Measurements from ENCODE around the gene TBC1D3B.
A peak's percentile ranks its signal among the peaks of the same experiment; 100 is the strongest.
"Not testable (repeated sequence)": the region's sequence is repeated elsewhere in the genome, so short reads cannot be mapped to it uniquely, and the experiment has no call there.

TBC1D3B gene

DNA sequence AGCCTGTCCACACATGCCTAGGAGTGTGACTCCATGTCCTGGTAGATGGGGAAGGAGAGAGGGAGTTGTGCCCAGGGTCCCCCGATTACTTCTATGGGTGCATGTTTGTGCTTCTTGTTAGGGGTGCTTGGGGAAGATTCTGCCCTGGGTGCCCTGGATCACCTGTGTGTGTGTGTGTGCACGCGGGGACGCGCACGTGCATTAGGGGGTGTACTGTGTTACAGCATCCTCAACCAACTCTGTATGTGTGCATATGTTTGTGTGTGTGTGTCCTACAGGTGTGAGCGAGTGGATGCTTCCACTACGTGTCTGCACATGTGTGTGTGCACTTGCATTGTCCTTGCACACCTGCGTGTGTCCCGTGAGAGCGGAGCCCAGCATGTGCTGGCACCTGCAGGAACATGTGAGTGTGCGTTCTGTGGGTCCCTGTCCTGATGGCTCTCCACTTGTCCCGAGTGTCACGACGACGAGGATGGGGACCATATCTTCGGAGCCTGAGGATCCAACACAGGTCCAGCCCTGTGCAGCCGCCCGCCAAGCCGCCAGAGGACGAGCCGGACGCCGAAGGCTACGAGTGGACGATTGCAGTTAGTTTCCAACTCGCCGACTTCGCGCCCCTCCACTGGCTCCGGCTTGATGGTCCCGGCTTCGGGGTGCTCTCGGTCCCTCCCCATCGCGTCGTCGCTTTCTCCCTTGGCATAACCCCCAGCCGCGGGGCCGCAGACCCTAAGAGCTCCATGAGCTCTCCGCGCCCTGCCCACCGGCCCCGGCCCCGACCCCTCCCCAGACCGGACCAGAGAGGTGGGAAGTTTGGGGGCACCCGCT, 6.0 kb upstream of the TBC1D3B start:
- TF ChIP-seq, protein P1, sequence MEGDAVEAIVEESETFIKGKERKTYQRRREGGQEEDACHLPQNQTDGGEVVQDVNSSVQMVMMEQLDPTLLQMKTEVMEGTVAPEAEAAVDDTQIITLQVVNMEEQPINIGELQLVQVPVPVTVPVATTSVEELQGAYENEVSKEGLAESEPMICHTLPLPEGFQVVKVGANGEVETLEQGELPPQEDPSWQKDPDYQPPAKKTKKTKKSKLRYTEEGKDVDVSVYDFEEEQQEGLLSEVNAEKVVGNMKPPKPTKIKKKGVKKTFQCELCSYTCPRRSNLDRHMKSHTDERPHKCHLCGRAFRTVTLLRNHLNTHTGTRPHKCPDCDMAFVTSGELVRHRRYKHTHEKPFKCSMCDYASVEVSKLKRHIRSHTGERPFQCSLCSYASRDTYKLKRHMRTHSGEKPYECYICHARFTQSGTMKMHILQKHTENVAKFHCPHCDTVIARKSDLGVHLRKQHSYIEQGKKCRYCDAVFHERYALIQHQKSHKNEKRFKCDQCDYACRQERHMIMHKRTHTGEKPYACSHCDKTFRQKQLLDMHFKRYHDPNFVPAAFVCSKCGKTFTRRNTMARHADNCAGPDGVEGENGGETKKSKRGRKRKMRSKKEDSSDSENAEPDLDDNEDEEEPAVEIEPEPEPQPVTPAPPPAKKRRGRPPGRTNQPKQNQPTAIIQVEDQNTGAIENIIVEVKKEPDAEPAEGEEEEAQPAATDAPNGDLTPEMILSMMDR (IDR thresholded peaks at IDR 0.05; ENCODE audit: low read depth, low read length, missing control alignments), result no peak
- DNase-seq (ENCODE audit: low read depth), result no peak
- no peak overlapping the region for H3K4me3 ChIP-seq (ENCODE audit: low read depth, low read length)

DNA sequence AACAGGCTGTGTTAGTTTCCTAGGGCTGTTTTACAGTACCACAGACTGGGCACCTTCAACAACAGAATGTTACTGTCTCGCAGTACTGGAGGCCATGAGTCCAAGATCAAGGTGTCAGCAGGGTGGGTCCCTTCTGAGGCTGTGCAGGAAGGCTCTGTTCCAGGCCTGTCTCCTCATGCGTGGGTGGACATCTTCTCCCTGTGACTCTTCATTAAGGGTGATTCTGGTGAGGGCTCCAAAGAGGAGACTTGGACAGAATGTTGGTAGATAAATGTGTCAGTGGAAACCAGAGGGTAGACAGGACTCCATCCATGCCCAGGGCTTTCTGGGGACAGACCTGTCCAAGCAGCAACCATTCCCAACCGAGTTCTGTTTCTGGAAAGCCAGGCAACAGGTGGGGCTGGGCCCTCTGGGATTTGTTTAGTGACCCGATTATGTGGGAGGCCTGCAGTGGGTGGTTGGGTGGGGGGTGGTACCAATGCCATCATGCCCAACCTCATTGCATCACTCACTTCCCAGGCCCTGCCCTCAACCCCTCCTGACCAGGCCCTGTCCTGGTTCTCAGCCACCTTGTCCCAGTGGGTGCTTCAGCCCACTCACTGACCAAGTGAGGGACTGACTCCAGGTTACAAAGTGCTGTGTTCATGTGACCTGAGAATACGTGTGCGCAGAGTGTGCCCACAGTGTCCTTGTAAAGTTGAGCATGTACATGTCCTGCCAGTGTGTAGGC, 5.2 kb upstream of the TBC1D3B start:
- H3K4me3 ChIP-seq (ENCODE audit: low read depth, low read length); DNase-seq (ENCODE audit: low read depth): not testable (repeated sequence)

DNA sequence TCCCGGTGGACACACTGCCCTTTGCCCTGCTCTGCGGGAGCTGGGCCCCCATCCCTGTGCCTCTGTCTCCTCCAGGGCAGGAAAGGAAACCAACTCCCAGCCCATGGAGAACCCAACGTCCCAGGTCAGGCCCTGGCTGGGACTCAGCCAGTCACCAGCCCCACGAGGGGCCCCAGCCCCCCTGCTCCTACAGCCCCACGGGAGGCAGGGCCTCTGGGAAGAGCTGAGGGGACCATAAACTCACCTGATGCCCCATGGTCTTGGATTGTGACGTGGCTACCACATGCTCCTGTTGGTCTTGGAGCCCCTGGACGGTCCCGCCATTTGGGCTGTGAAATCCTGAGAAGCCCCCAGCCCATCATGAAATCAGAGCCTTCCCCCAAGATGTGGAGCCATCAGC, 7.6 kb downstream of the TBC1D3B start:
- not testable (repeated sequence) for H3K4me3 ChIP-seq (ENCODE audit: low read depth, low read length); DNase-seq (ENCODE audit: low read depth)

DNA sequence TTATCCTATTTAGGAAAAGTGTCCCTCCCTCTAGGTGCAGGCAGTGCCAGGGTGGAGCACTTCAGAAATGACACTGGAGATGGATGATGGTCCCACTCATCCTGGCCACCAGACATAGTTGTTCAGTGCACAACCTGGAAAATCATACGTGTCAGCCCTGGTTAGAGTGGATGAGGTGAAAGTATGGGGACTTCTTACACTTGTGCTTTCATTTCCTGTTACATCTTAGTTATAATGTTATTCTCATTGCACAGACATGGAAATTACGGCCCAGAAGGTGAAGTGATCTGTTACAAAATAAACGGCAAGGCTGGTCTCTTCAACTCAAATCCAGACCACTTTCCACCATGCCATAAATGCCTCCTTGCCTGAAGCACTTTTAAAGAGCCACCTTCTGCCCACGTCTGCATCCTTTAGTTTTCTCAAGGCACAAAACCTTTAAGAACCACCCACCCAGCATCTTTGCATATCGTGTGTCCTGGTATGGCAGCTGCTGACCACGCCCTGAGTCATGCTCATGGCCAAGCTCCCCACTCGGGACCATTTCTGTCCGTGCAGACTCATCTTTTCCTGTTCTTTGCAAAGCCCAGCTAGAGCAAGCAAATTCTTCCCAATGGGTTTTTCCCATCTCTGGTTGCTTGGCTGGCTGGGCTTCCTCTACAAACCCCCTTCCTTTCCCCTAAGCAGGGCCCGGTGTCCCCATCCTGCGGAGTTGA, 22.4 kb downstream of the TBC1D3B start:
- no peak overlapping the region for H3K4me3 ChIP-seq (ENCODE audit: low read depth, low read length)
- no peak for DNase-seq (ENCODE audit: low read depth)
- TF ChIP-seq, protein P1 (IDR thresholded peaks at IDR 0.05; ENCODE audit: low read depth, low read length, missing control alignments), result no peak

DNA sequence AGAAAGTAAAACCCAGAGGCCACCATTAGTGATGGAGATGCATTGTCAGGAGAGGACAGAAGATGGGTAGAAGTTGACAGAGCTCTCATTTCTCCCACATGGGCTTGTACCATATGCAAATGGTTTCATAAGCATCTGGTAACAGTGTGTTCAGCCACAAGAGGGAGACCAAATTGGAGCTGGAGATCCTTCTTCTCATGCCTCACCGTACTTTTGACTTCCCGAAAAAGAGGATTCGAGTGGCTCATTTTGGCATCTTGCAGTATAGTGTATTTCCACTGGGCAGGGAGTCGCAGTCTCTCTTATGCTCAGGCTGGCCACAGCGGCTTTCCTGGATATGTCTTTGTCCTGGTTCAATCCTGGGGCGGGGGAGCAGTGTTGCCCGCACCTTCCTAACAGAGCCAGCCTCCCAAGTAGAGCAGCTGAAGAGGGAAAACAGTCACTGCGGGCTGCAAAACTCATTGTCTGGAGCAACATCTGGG, 23.8 kb downstream of the TBC1D3B start:
- TF ChIP-seq, protein P1 (IDR thresholded peaks at IDR 0.05; ENCODE audit: low read depth, low read length, missing control alignments), result peak; percentile 26
- no peak overlapping the region for H3K4me3 ChIP-seq (ENCODE audit: low read depth, low read length)
- DNase-seq (ENCODE audit: low read depth), result no peak

DNA sequence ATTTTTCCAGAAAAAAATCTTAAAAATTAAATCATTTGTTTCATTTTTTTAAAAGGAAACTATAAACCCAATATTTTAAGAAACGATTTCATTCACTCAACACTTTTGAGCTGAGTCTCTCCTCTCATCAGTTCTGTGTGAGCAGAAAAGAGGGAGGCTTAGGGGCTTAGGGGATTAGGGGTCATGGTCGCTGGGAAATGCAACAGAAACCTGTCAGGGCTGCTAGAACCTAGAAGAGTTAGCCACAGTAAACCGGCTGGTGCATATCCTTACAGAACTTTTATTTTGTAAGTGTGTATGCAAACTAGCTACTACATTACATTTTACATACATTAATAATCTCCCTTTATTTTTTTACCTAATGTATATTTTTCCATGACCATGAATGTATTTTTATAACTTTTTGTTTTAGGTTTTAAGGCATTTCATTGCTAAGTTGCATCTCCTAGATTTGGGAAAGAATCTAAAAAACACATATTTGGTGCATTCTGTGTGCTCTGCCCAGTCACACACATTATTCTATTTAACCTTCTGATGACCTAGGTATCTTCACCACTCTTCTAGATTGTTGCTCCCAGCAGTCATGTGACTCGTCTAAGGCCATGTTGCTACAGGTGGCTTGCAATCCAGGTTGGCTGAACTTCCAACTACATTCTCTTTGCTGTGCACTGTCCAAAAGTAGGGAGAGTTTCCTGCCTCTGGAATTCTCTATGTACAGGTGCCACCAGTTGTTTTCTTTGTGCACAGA, 24.4 kb downstream of the TBC1D3B start:
- TF ChIP-seq, protein P1 (IDR thresholded peaks at IDR 0.05; ENCODE audit: low read depth, low read length, missing control alignments), result no peak
- DNase-seq (ENCODE audit: low read depth), result no peak
- no peak overlapping the region for H3K4me3 ChIP-seq (ENCODE audit: low read depth, low read length)

DNA sequence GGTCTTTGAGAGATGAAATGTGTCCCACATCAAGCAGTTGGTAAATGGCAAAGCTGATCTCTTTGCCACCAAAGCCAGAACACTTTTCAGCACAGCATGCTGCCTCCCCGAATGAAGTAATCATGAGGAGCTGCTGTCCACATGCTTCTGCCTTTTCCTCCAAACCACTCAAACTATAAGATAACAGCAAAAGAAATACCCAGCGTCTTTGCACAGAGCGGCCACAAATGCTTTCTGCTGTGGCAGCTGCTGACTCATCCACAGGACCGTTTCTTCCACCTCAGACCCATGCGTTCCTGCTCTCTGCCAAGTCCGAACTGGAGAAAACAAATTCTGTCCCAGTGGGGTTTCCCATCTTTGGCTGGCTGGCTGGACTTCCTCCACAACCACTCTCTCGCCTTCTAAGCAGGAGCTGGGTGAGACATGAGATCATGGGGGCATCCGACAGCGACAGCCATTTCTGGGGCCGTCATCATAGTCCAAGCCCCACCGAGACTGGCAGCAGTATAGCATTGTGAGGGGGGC, 27.1 kb downstream of the TBC1D3B start:
- DNase-seq (ENCODE audit: low read depth), result no peak
- TF ChIP-seq, protein P1 (IDR thresholded peaks at IDR 0.05; ENCODE audit: low read depth, low read length, missing control alignments), result no peak
- no peak overlapping the region for H3K4me3 ChIP-seq (ENCODE audit: low read depth, low read length)
